Liver (tissue), 10 donors: Measurements from ENCODE around the gene HEG1. TPM values are rescaled to one million over a fixed set of nuclear protein-coding genes. Genes with fewer than 3 reads are reported as not detected.

ENCODE experiments used
- DNase-seq: peaks from one replicate; pipeline ENCODE4 v3.0.0-alpha.2; 2017; ENCODE audit warnings: low spot score
- H3K27ac ChIP-seq, 2 donors: one replicate each; pipeline ENCODE4 v1.7.0; 2013; ENCODE audit warnings: inconsistent platforms in 2 of 2, low read length in 2 of 2, control low read depth in 1 of 2, low read depth in 1 of 2, mild to moderate bottlenecking in 1 of 2
- H3K27me3 ChIP-seq, 4 donors: one replicate each; pipeline versions ENCODE4 v1.6.1 to v1.7.0; 2013; ENCODE audit warnings: low read length in 3 of 4, inconsistent platforms in 1 of 4, mild to moderate bottlenecking in 1 of 4, moderate library complexity in 1 of 4; ENCODE audit not compliant: control insufficient read depth in 4 of 4, insufficient read depth in 4 of 4
- H3K36me3 ChIP-seq, 4 donors: one replicate each; pipeline versions ENCODE4 v1.6.1 to v1.7.0; 2013; ENCODE audit warnings: low read length in 3 of 4, mild to moderate bottlenecking in 3 of 4, low read depth in 1 of 4, moderate library complexity in 1 of 4; ENCODE audit not compliant: control insufficient read depth in 4 of 4, insufficient read depth in 3 of 4
- H3K4me1 ChIP-seq, 4 donors: one replicate each; pipeline versions ENCODE4 v1.6.1 to v1.7.0; 2013; ENCODE audit warnings: low read length in 3 of 4, mild to moderate bottlenecking in 3 of 4, moderate library complexity in 1 of 4; ENCODE audit not compliant: control insufficient read depth in 4 of 4, insufficient read depth in 4 of 4
- H3K4me3 ChIP-seq, 3 donors: one replicate each; pipeline versions ENCODE4 v1.6.1 to v1.7.0; 2013; ENCODE audit warnings: low read length in 3 of 3, control low read depth in 1 of 3, low read depth in 1 of 3, mild to moderate bottlenecking in 1 of 3
- H3K9ac ChIP-seq, 2 donors: one replicate each; pipeline ENCODE4 v1.7.0; 2013; ENCODE audit warnings: low read length in 2 of 2, mild to moderate bottlenecking in 2 of 2, moderate library complexity in 2 of 2, control low read depth in 1 of 2, low read depth in 1 of 2
- H3K9me3 ChIP-seq, 4 donors: one replicate each; pipeline versions ENCODE4 v1.6.1 to v1.7.0; 2013; ENCODE audit warnings: low read length in 3 of 4; ENCODE audit not compliant: control insufficient read depth in 4 of 4
- FOXA2 ChIP-seq: IDR thresholded peaks from 2 replicates; pipeline ENCODE4 v1.6.1; 2016; ENCODE audit warnings: antibody characterized with exemption
- HNF4A ChIP-seq, 2 donors: conservative IDR thresholded peaks; 2 replicates each; pipeline ENCODE4 v1.6.1; 2016; ENCODE audit warnings: antibody characterized with exemption in 2 of 2, mild to moderate bottlenecking in 2 of 2
- RAD21 ChIP-seq, 2 donors: IDR thresholded peaks; 2 replicates each; pipeline ENCODE4 v1.6.1; 2016; ENCODE audit warnings: antibody characterized with exemption in 2 of 2, mild to moderate bottlenecking in 2 of 2
- RXRA ChIP-seq, 2 donors: IDR thresholded peaks; 2 replicates each; pipeline ENCODE4 v1.6.1; 2017 to 2018; ENCODE audit warnings: antibody characterized with exemption in 2 of 2, mild to moderate bottlenecking in 1 of 2
- SP1 ChIP-seq: IDR thresholded peaks from 2 replicates; pipeline ENCODE4 v1.6.1; 2018; ENCODE audit warnings: antibody characterized with exemption, mild to moderate bottlenecking
- TAF1 ChIP-seq: conservative IDR thresholded peaks from 2 replicates; pipeline ENCODE4 v1.6.1; 2016; ENCODE audit warnings: antibody characterized with exemption, mild to moderate bottlenecking
- WGBS: extraction: QIAGEN DNeasy Blood & Tissue Kit; methylation state at CpG from one replicate; pipeline ENCODE4 v1.1.7; 2013; 5-methylcytosine and 5-hydroxymethylcytosine counted together
- polyA plus RNA-seq, 2 donors: library from polyadenylated mRNA; stranded (reverse) in 1 of 2; unstranded in 1 of 2; fragments of 200-250 nt in 1 of 2; fragments of >200 nt in 1 of 2; fragmentation: Nextera tagmentation in 1 of 2; extraction: Ambion mirVana in 1 of 2; gene quantifications; one replicate each; pipeline versions ENCODE4 v1.2.1 to v1.2.3, GENCODE V29; 2013 to 2015
- small RNA-seq: library from RNA; depleted of rRNA; stranded (forward); fragments of <200 nt; gene quantifications from one replicate; pipeline ENCODE3, GENCODE V24; 2014
- total RNA-seq, 2 donors: library from RNA; depleted of rRNA; stranded (reverse); fragments of >200 nt; gene quantifications; one replicate each; pipeline ENCODE4 v1.2.3, GENCODE V29; 2014
- TF ChIP-seq, protein P1 (sequence below): fragments of 150-350 bp; IDR thresholded peaks from 2 replicates; pipeline ENCODE4 v1.5.1; 2017; ENCODE audit warnings: improper control_type of control experiment, low read depth, low read length; ENCODE audit not compliant: missing input control
- TF ChIP-seq, protein P2 (sequence below): IDR thresholded peaks from 2 replicates; pipeline ENCODE4 v1.6.1; 2016; ENCODE audit warnings: antibody characterized with exemption
- TF ChIP-seq, protein P3 (sequence below): IDR thresholded peaks from 2 replicates; pipeline ENCODE4 v1.6.1; 2016; ENCODE audit warnings: antibody characterized with exemption
- donor health status: healthy.
- donor health status: healthy.
- donor health status: healthy.
- donor health status: healthy.
- donor health status: healthy.

HEG1 gene
- total and polyA plus RNA-seq, 4 donors: 1.4 to 16.0 (median 5.3) TPM

DNA sequence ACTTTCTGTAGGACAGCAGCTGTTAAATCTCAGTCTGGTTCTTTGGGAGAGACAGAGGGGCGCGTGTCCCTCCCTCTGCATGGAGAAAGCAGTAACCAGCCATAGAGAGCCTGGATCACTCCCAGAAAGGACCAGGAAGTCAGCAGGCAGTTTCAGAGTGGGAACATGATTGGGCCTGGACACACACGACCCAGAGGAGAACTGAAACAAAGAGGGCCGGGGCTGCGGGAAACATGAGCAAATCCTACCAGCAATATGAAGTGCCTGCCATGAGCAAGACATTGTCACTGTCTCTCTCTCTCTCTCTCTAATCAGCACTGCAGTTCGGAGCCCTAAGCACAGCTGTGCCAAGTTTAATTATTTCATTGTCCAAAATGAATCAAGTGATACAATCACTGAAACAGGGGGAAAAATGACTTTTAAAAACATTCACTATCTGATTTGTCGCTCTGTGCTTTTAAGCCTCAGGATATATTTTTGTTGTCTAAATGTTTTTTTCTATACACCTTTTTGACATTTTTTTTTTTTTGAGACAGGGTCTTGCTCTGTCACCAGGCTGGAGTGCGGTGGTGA is 138.9 kb downstream of the HEG1 start:
- Histone ChIP-seq H3K4me3 (no peak overlapping the region), H3K27ac (no peak overlapping the region), H3K9me3 (no peaks in the 10 kb centered on the region), H3K4me1 (peaks cover 0 to 4% (median 0%) of the 10 kb centered on the region in 4 donors), H3K36me3 (no peaks in the 10 kb centered on the region), H3K27me3 (no peaks in the 10 kb centered on the region), H3K9ac (no peak overlapping the region)
- no peak for DNase-seq
- WGBS: 79% methylated on average over 8 of the region's 8 CpGs
- TF ChIP-seq TAF1 (no peak), HNF4A (conservative IDR thresholded peaks at IDR 0.05) (no peak), RAD21 (IDR thresholded peaks at IDR 0.05) (no peak), RXRA (IDR thresholded peaks at IDR 0.05) (no peak), SP1 (no peak), FOXA2 (no peak)
- TF ChIP-seq, protein P1, sequence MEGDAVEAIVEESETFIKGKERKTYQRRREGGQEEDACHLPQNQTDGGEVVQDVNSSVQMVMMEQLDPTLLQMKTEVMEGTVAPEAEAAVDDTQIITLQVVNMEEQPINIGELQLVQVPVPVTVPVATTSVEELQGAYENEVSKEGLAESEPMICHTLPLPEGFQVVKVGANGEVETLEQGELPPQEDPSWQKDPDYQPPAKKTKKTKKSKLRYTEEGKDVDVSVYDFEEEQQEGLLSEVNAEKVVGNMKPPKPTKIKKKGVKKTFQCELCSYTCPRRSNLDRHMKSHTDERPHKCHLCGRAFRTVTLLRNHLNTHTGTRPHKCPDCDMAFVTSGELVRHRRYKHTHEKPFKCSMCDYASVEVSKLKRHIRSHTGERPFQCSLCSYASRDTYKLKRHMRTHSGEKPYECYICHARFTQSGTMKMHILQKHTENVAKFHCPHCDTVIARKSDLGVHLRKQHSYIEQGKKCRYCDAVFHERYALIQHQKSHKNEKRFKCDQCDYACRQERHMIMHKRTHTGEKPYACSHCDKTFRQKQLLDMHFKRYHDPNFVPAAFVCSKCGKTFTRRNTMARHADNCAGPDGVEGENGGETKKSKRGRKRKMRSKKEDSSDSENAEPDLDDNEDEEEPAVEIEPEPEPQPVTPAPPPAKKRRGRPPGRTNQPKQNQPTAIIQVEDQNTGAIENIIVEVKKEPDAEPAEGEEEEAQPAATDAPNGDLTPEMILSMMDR: no peak
- TF ChIP-seq, protein P2, sequence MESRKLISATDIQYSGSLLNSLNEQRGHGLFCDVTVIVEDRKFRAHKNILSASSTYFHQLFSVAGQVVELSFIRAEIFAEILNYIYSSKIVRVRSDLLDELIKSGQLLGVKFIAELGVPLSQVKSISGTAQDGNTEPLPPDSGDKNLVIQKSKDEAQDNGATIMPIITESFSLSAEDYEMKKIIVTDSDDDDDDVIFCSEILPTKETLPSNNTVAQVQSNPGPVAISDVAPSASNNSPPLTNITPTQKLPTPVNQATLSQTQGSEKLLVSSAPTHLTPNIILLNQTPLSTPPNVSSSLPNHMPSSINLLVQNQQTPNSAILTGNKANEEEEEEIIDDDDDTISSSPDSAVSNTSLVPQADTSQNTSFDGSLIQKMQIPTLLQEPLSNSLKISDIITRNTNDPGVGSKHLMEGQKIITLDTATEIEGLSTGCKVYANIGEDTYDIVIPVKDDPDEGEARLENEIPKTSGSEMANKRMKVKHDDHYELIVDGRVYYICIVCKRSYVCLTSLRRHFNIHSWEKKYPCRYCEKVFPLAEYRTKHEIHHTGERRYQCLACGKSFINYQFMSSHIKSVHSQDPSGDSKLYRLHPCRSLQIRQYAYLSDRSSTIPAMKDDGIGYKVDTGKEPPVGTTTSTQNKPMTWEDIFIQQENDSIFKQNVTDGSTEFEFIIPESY: no peak
- TF ChIP-seq, protein P3, sequence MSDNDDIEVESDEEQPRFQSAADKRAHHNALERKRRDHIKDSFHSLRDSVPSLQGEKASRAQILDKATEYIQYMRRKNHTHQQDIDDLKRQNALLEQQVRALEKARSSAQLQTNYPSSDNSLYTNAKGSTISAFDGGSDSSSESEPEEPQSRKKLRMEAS: no peak

Small RNA genes within 50 kb of the gene (small RNA-seq; reads per million reads assigned to genes)
- not detected for gene RNA5SP137

Other genes starting within 250 kb of the HEG1 start
- 10 to 100 TPM; 43.0 to 66.6 TPM for gene ITGB5, start 168.6 kb downstream of the HEG1 start, total RNA-seq
- gene ITGB5, start 168.6 kb downstream of the HEG1 start, polyA plus RNA-seq: 10 to 100 TPM; 16.9 to 53.0 TPM
- gene MUC13, start 121.2 kb downstream of the HEG1 start, total RNA-seq: under 1 TPM in 1 of 2 donors, not detected in 1; under 0.01 TPM
- gene MUC13, start 121.2 kb downstream of the HEG1 start, polyA plus RNA-seq: under 1 TPM in 1 of 2 donors, not detected in 1; 0.45 TPM
- 10 to 100 TPM in 1 of 2 donors, 1 to 10 TPM in 1; 2.7 to 20.3 TPM for gene SLC12A8, start 156.8 kb upstream of the HEG1 start, total RNA-seq
- 1 to 10 TPM; 3.5 to 7.4 TPM for gene SLC12A8, start 156.8 kb upstream of the HEG1 start, polyA plus RNA-seq